H9 (cell line): ENCODE data around the gene FAM162A. TPM values are rescaled to one million over a fixed set of nuclear protein-coding genes. Genes with fewer than 3 reads are reported as not detected.

Experiments
- DNase-seq: peaks from one replicate; pipeline ENCODE4 v3.0.0-alpha.2; 2017
- H2AFZ ChIP-seq: one replicate; pipeline ENCODE4 v1.6.1; 2013; ENCODE audit warnings: mild to moderate bottlenecking, low read length, control low read depth, moderate library complexity
- H2AK5ac ChIP-seq: 2 replicates; pipeline ENCODE4 v1.6.1; 2013; ENCODE audit warnings: low read length, control low read depth, mixed read lengths; ENCODE audit not compliant: insufficient read length
- H2BK120ac ChIP-seq: one replicate; pipeline ENCODE4 v1.6.1; 2013; ENCODE audit warnings: low read depth, mild to moderate bottlenecking, low read length, control low read depth, inconsistent platforms; ENCODE audit not compliant: poor library complexity, severe bottlenecking
- H2BK12ac ChIP-seq: 2 replicates; pipeline ENCODE4 v1.6.1; 2013; ENCODE audit warnings: low read length, control low read depth, mixed read lengths, low read depth; ENCODE audit not compliant: insufficient read length
- H2BK15ac ChIP-seq: 2 replicates; pipeline ENCODE4 v1.6.1; 2013; ENCODE audit warnings: low read depth, low read length, control low read depth
- H2BK20ac ChIP-seq: one replicate; pipeline ENCODE4 v1.6.1; 2013; ENCODE audit warnings: low read depth, mild to moderate bottlenecking, low read length, control low read depth, inconsistent platforms; ENCODE audit not compliant: poor library complexity, severe bottlenecking
- H2BK5ac ChIP-seq: 2 replicates; pipeline ENCODE4 v1.6.1; 2013; ENCODE audit warnings: low read length, control low read depth, mixed read lengths; ENCODE audit not compliant: insufficient read length
- H3K14ac ChIP-seq: 2 replicates; pipeline ENCODE4 v1.6.1; 2013; ENCODE audit warnings: low read length, control low read depth; ENCODE audit not compliant: insufficient read depth
- H3K18ac ChIP-seq: 2 replicates; pipeline ENCODE4 v1.6.1; 2013; ENCODE audit warnings: low read depth, mild to moderate bottlenecking, mixed read lengths, low read length, control low read depth; ENCODE audit not compliant: insufficient read length
- H3K23ac ChIP-seq: 2 replicates; pipeline ENCODE4 v1.6.1; 2013; ENCODE audit warnings: low read length, control low read depth, mixed read lengths, low read depth; ENCODE audit not compliant: insufficient read length
- H3K23me2 ChIP-seq: 2 replicates; pipeline ENCODE4 v1.6.1; 2013; ENCODE audit warnings: low read depth, mild to moderate bottlenecking, mixed read lengths, low read length, control low read depth; ENCODE audit not compliant: insufficient read length, poor library complexity, severe bottlenecking
- H3K27ac ChIP-seq: 2 replicates; pipeline ENCODE4 v1.5.1; 2013; ENCODE audit warnings: low read length, control low read depth, mixed read lengths, low read depth; ENCODE audit not compliant: insufficient read length
- H3K27me3 ChIP-seq: 2 replicates; pipeline ENCODE4 v1.6.1; 2013; ENCODE audit warnings: low read length, control low read depth, inconsistent platforms; ENCODE audit not compliant: insufficient read depth
- H3K4ac ChIP-seq: 2 replicates; pipeline ENCODE4 v1.6.1; 2013; ENCODE audit warnings: low read depth, mild to moderate bottlenecking, control low read depth, inconsistent platforms, low read length, moderate library complexity
- H3K4me1 ChIP-seq: 2 replicates; pipeline ENCODE4 v1.6.1; 2013; ENCODE audit warnings: low read length, control low read depth, inconsistent platforms; ENCODE audit not compliant: insufficient read depth
- H3K4me2 ChIP-seq: 2 replicates; pipeline ENCODE4 v1.6.1; 2013; ENCODE audit warnings: low read length, control low read depth, mixed read lengths; ENCODE audit not compliant: insufficient read length, insufficient read depth
- H3K56ac ChIP-seq: 2 replicates; pipeline ENCODE4 v1.6.1; 2013; ENCODE audit warnings: low read depth, mild to moderate bottlenecking, mixed read lengths, low read length, control low read depth; ENCODE audit not compliant: insufficient read length
- H3K79me1 ChIP-seq: 2 replicates; pipeline ENCODE4 v1.6.1; 2013; ENCODE audit warnings: low read depth, mild to moderate bottlenecking, moderate library complexity, low read length, control low read depth, inconsistent platforms; ENCODE audit not compliant: insufficient read depth, poor library complexity, severe bottlenecking
- H3K79me2 ChIP-seq: 2 replicates; pipeline ENCODE4 v1.6.1; 2013; ENCODE audit warnings: low read length, control low read depth, inconsistent platforms; ENCODE audit not compliant: insufficient read depth
- H3K9ac ChIP-seq: 2 replicates; pipeline ENCODE4 v1.6.1; 2013; ENCODE audit warnings: low read length, control low read depth, mixed read lengths; ENCODE audit not compliant: insufficient read length; ENCODE audit errors: extremely low read depth
- H3K9me3 ChIP-seq: one replicate; pipeline ENCODE4 v1.6.1; 2013; ENCODE audit warnings: low read depth, low read length, inconsistent platforms; ENCODE audit not compliant: control insufficient read depth
- H3T11ph ChIP-seq: one replicate; pipeline ENCODE4 v1.6.1; 2013; ENCODE audit warnings: mild to moderate bottlenecking, low read length, control low read depth, inconsistent platforms
- H4K20me1 ChIP-seq: one replicate; pipeline ENCODE4 v1.6.1; 2013; ENCODE audit not compliant: control insufficient read depth, insufficient read length, insufficient read depth
- H4K5ac ChIP-seq: 2 replicates; pipeline ENCODE4 v1.6.1; 2013; ENCODE audit warnings: low read depth, mild to moderate bottlenecking, mixed read lengths, low read length, control low read depth; ENCODE audit not compliant: insufficient read length
- H4K8ac ChIP-seq: replicated peaks from 2 replicates; pipeline ENCODE4 v1.6.1; 2013; ENCODE audit warnings: low read length, control low read depth, mixed read lengths, low read depth; ENCODE audit not compliant: insufficient read length
- H4K91ac ChIP-seq: 2 replicates; pipeline ENCODE4 v1.6.1; 2013; ENCODE audit warnings: low read depth, mild to moderate bottlenecking, moderate library complexity, mixed read lengths, low read length, control low read depth; ENCODE audit not compliant: insufficient read length
- H3K27ac Mint-ChIP-seq, 3 experiments: 2 replicates in 2 of 3; 3 replicates in 1 of 3; pipeline ENCODE4 v1.8.0; 2020 to 2021; ENCODE audit warnings: mixed read lengths in 3 of 3, mild to moderate bottlenecking in 1 of 3, moderate library complexity in 1 of 3
- H3K27me3 Mint-ChIP-seq: 2 replicates; pipeline ENCODE4 v1.8.0; 2021; ENCODE audit warnings: low read depth, mild to moderate bottlenecking, moderate library complexity, mixed read lengths
- H3K36me3 Mint-ChIP-seq, 3 experiments: 2 replicates in 2 of 3; 3 replicates in 1 of 3; pipeline ENCODE4 v1.8.0; 2020 to 2021; ENCODE audit warnings: low read depth in 3 of 3, mixed read lengths in 3 of 3; ENCODE audit not compliant: insufficient read depth in 1 of 3
- H3K4me1 Mint-ChIP-seq, 2 experiments: 2 replicates each; pipeline ENCODE4 v1.8.0; 2020; ENCODE audit warnings: mixed read lengths in 2 of 2
- H3K4me3 Mint-ChIP-seq, 2 experiments: 2 replicates in 1 of 2; 3 replicates in 1 of 2; pipeline ENCODE4 v1.8.0; 2020 to 2021; ENCODE audit warnings: mild to moderate bottlenecking in 2 of 2, mixed read lengths in 2 of 2, moderate library complexity in 1 of 2
- H3K9me3 Mint-ChIP-seq, 2 experiments: 2 replicates in 1 of 2; 3 replicates in 1 of 2; pipeline ENCODE4 v1.8.0; 2020; ENCODE audit warnings: mild to moderate bottlenecking in 2 of 2, mixed read lengths in 2 of 2, moderate library complexity in 1 of 2
- WGBS: extraction: QIAGEN DNeasy Blood & Tissue Kit; methylation state at CpG from one replicate; pipeline ENCODE4 v1.1.7; 2013; ENCODE audit warnings: missing lambda C conversion rate, low lambda C conversion rate, mixed read lengths; ENCODE audit not compliant: insufficient read length; ENCODE audit errors: extremely low coverage; 5-methylcytosine and 5-hydroxymethylcytosine counted together
- total RNA-seq: library from RNA; stranded (reverse); gene quantifications from 2 replicates; pipeline ENCODE4 v1.2.1, GENCODE V29; 2021
- TF ChIP-seq, protein P1 (sequence below): fragments of 200-600 bp; sonication (generic); conservative IDR thresholded peaks from 3 replicates; pipeline ENCODE4 v1.8.0; 2021; ENCODE audit warnings: antibody characterized with exemption, mild to moderate bottlenecking

Gene FAM162A
- total RNA-seq, 1 experiment from 2014 or later, result 78.5 TPM

DNA sequence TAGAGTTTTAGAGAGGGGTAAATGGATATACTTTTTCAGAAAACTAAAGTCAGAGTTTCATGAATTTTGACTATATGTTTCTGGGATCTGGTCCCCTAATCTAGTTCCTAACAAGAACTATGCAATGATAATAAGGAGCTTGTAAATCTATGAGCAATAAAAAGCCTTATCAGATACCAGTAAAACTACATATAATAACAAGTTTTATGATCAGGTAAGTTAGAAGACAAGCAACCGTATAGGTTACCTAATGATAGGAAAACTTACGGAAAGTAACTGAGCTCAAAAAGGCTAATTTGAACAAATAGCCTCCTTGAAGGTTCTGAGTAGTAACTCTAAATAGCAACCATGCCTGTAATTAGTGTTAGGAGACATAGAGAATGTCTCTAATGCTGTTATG lies 22.0 kb upstream of the FAM162A start:
- Histone ChIP-seq H3K79me2 (no peaks in the 10 kb centered on the region), H2BK5ac (no peak overlapping the region), H3K14ac (no peak overlapping the region), H4K20me1 (no peaks in the 10 kb centered on the region), H3K18ac (no peak overlapping the region), H3K4ac (no peak overlapping the region), H3K4me1 (no peaks in the 10 kb centered on the region), H2BK15ac (no peak overlapping the region), H2BK120ac (no peak overlapping the region), H3K56ac (no peak overlapping the region), H3K23me2 (no peaks in the 10 kb centered on the region), H3K27me3 (no peaks in the 10 kb centered on the region), H3T11ph (no peak overlapping the region), H3K23ac (no peak overlapping the region), H3K4me2 (no peak overlapping the region), H3K79me1 (no peaks in the 10 kb centered on the region), H2AFZ (no peak overlapping the region), H2AK5ac (no peak overlapping the region), H2BK20ac (no peak overlapping the region), H3K27ac (no peak overlapping the region), H4K91ac (no peak overlapping the region), H3K9ac (no peak overlapping the region), H4K8ac (no peak overlapping the region), H3K9me3 (no peaks in the 10 kb centered on the region), H4K5ac (no peak overlapping the region), H2BK12ac (no peak overlapping the region)
- no peak overlapping the region for H3K4me3 Mint-ChIP-seq
- no peaks in the 10 kb centered on the region for H3K9me3 Mint-ChIP-seq
- peaks cover 0 to 2% of the 10 kb centered on the region in 2 experiments; a peak in 1 of 4 replicates for H3K4me1 Mint-ChIP-seq
- TF ChIP-seq, protein P1, sequence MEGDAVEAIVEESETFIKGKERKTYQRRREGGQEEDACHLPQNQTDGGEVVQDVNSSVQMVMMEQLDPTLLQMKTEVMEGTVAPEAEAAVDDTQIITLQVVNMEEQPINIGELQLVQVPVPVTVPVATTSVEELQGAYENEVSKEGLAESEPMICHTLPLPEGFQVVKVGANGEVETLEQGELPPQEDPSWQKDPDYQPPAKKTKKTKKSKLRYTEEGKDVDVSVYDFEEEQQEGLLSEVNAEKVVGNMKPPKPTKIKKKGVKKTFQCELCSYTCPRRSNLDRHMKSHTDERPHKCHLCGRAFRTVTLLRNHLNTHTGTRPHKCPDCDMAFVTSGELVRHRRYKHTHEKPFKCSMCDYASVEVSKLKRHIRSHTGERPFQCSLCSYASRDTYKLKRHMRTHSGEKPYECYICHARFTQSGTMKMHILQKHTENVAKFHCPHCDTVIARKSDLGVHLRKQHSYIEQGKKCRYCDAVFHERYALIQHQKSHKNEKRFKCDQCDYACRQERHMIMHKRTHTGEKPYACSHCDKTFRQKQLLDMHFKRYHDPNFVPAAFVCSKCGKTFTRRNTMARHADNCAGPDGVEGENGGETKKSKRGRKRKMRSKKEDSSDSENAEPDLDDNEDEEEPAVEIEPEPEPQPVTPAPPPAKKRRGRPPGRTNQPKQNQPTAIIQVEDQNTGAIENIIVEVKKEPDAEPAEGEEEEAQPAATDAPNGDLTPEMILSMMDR, result no peak
- no peak overlapping the region for H3K27ac Mint-ChIP-seq
- H3K27me3 Mint-ChIP-seq, result no peaks in the 10 kb centered on the region
- no CpG with 5 or more reads among the region's 2 CpGs for WGBS
- peaks cover 11 to 61% (median 32%) of the 10 kb centered on the region in 3 experiments; a peak in 6 of 7 replicates for H3K36me3 Mint-ChIP-seq
- no peak for DNase-seq
